ENCODE data around the gene NIPBL. TPM values are rescaled to one million over a fixed set of nuclear protein-coding genes. Genes with fewer than 3 reads are reported as not detected.

Gene NIPBL
- total and polyA plus RNA-seq, 2 of the 13 experiments (the other 11 are each of a cell fraction or from before 2014, with no cell fraction given), result 12.3 to 32.3 TPM

DNA sequence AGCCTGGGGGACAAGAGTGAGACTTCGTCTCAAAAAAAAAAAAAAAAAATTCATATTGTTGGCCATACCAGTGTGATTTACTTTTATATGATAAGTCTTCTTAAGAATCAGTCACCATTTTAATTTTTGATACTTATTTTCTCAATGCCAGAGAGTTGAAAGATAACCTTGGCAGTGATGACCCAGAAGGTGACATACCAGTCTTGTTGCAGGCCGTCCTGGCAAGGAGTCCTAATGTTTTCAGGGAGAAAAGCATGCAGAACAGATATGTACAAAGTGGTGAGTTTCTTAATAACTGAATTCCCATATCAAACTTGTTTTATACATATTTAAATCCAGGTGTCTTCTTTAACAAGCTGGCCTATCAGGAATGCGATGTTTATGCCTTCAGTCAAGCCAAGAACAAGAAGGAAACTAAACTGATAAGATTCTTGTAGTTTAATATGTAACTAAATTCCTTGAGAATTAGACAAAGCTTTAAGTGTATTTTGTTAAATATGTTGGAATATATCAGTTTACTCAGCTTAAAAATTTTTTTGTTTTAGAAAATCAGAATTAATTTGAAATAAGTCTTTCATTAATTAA, 81.5 kb downstream of the NIPBL start:
- CTCF ChIA-PET (ENCODE audit: low intra/inter-chr PET ratio, low total read pairs), result no interaction called here
- 98% methylated on average over 3 of the region's 3 CpGs for WGBS (ENCODE audit: low lambda C conversion rate)

DNA sequence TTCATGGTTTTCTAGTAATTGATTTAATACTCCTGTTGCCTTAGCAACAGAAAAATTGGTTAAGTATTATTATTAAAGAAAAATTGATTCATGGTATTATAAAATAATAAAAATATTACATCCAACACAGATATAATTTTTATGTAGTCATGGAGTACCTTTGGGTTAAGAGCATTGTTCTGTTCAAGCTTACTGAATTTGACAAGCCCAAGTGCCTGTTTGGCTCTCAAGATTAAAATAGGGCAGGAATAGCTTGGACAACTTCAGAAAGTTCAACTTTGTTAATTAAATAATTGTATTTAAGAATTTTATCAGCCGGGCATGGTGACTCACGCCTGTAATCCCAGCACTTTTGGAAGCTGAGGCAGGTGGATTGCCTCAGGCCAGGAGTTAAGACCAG, 82.0 kb downstream of the NIPBL start:
- in situ Hi-C loops (cut with HindIII; ENCODE audit: extremely low pct_ligation_motif_present, low pct_unique_long_range_greater_than_20kb) (no loop called here), intact Hi-C loops (cut with micrococcal nuclease; ENCODE audit: unreplicated experiment) (no loop called here)
- 98% methylated on average over 2 of the region's 2 CpGs for WGBS (ENCODE audit: low lambda C conversion rate)
- Histone ChIP-seq H3K9me3 (ENCODE audit: low read length) (no peaks in the 10 kb centered on the region), H3K79me2 (ENCODE audit: insufficient read depth, low read length) (no peaks in the 10 kb centered on the region), H3K4me3 (replicated peaks in 1 of 3; ENCODE audit: insufficient read depth in 1 of 3, low read depth in 2 of 3, low read length in 3 of 3) (no peak overlapping the region), H3K36me3 (replicated peaks in 1 of 2; ENCODE audit: control insufficient read depth in 1 of 2, insufficient read depth in 2 of 2, low read length in 2 of 2) (peaks cover 2 to 40% of the 10 kb centered on the region in 2 experiments), H4K20me1 (ENCODE audit: insufficient read depth, low read length) (no peaks in the 10 kb centered on the region), H3K9ac (ENCODE audit: insufficient read depth, low read depth, low read length) (no peak overlapping the region), H3K4me2 (ENCODE audit: low read depth, low read length) (no peak overlapping the region), H2AFZ (ENCODE audit: low read length) (no peak overlapping the region), H3K4me1 (ENCODE audit: insufficient read depth, low read length) (no peaks in the 10 kb centered on the region), H3K27ac (ENCODE audit: extremely low read length, insufficient read depth, low read length) (no peak overlapping the region), H3K27me3 (ENCODE audit: control insufficient read depth in 1 of 2, insufficient read depth in 2 of 2, low read length in 2 of 2) (no peaks in the 10 kb centered on the region)
- DNase-seq (ENCODE audit: low spot score), result no peak
- FAIRE-seq, result no peak
- BruUV-seq (replicated peaks), result no TSS peak
- no peak for TF ChIP-seq ZNF780A (CRISPR knock-in tag; IDR thresholded peaks at IDR 0.05)
- ATAC-seq, result no peak
- ChIA-PET POLR2A (no interaction called here), CTCF (ENCODE audit: low intra/inter-chr PET ratio, low total read pairs) (no interaction called here)

More for the DNA sequence above, 81.5 kb downstream of the NIPBL start:
- H3K79me2 ChIP-seq (ENCODE audit: insufficient read depth, low read length), result peaks cover 1% of the 10 kb centered on the region
- H3K27ac ChIP-seq (ENCODE audit: extremely low read length, insufficient read depth, low read length), result no peak overlapping the region
- DNase-seq (ENCODE audit: low spot score) (no peak), FAIRE-seq (no peak), ATAC-seq (no peak)
- intact Hi-C loops (cut with micrococcal nuclease; ENCODE audit: unreplicated experiment) (no loop called here), in situ Hi-C loops (cut with HindIII; ENCODE audit: extremely low pct_ligation_motif_present, low pct_unique_long_range_greater_than_20kb) (no loop called here)
- H3K9ac ChIP-seq (ENCODE audit: insufficient read depth, low read depth, low read length), result no peak overlapping the region
- POLR2A ChIA-PET, result no interaction called here
- H2AFZ ChIP-seq (ENCODE audit: low read length), result no peak overlapping the region
- peaks cover 2 to 35% of the 10 kb centered on the region in 2 experiments for H3K36me3 ChIP-seq (replicated peaks in 1 of 2; ENCODE audit: control insufficient read depth in 1 of 2, insufficient read depth in 2 of 2, low read length in 2 of 2)
- H3K27me3 ChIP-seq (ENCODE audit: control insufficient read depth in 1 of 2, insufficient read depth in 2 of 2, low read length in 2 of 2), result no peaks in the 10 kb centered on the region
- H4K20me1 ChIP-seq (ENCODE audit: insufficient read depth, low read length), result peaks cover 2% of the 10 kb centered on the region; the same call in 1 of the 2 replicates
- no peak overlapping the region for H3K4me3 ChIP-seq (replicated peaks in 1 of 3; ENCODE audit: insufficient read depth in 1 of 3, low read depth in 2 of 3, low read length in 3 of 3)
- no peak overlapping the region for H3K4me2 ChIP-seq (ENCODE audit: low read depth, low read length)
- BruUV-seq (replicated peaks), result no TSS peak
- H3K9me3 ChIP-seq (ENCODE audit: low read length), result no peaks in the 10 kb centered on the region
- TF ChIP-seq RFX5 (IDR thresholded peaks at IDR 0.05; ENCODE audit: low read depth, low read length) (no peak), ATF4 (CRISPR knock-in tag; IDR thresholded peaks at IDR 0.05) (no peak), MEIS1 (CRISPR knock-in tag; IDR thresholded peaks at IDR 0.05; ENCODE audit: borderline replicate concordance) (no peak), ZNF329 (CRISPR knock-in tag; IDR thresholded peaks at IDR 0.05; ENCODE audit: low read depth) (no peak)
- H3K4me1 ChIP-seq (ENCODE audit: insufficient read depth, low read length), result no peaks in the 10 kb centered on the region

Measured in HepG2 (cell line).